Activated CD4-positive, alpha-beta T cell treated with anti-CD3 and anti-CD28 coated beads for 48 hours (primary cell): ENCODE data around the gene THAP12.
"Not testable (repeated sequence)": the region's sequence is repeated elsewhere in the genome, so short reads cannot be mapped to it uniquely, and the experiment has no call there.

Experiments
- DNase-seq: peaks from one replicate; pipeline ENCODE4 v3.0.0-alpha.2; 2020

Gene THAP12

GRCh38 chr11:76380977-76381719 lies at the start of gene THAP12, which contains the start of gene GVQW3:
THAP12 (minus strand) TSS chr11:76381132; CDS start chr11:76380836, 296 bp downstream.
GVQW3 (plus strand) TSS chr11:76381323; CDS start chr11:76381829, 506 bp downstream.
- peak; percentile 97 for DNase-seq

- no peak for DNase-seq
Measured at GRCh38 chr11:76426660-76427059, 45.7 kb upstream of the THAP12 start.

- no peak for DNase-seq
Measured at GRCh38 chr11:76424891-76425290, 44.0 kb upstream of the THAP12 start.

GRCh38 chr11:76424379-76424778 lies 43.4 kb upstream of the THAP12 start:
- peak; percentile 26 for DNase-seq

GRCh38 chr11:76419896-76420295 lies 39.0 kb upstream of the THAP12 start:
- DNase-seq: peak; percentile 18

- DNase-seq: no peak
Measured at GRCh38 chr11:76415073-76415472, 34.1 kb upstream of the THAP12 start.

- no peak for DNase-seq
Measured at GRCh38 chr11:76410851-76411357, 30.0 kb upstream of the THAP12 start.

- DNase-seq: no peak
Measured at GRCh38 chr11:76408171-76408965, 27.4 kb upstream of the THAP12 start.

GRCh38 chr11:76406359-76406758 lies 25.4 kb upstream of the THAP12 start:
- no peak for DNase-seq

GRCh38 chr11:76401484-76401883 lies 20.6 kb upstream of the THAP12 start:
- DNase-seq: not testable (repeated sequence)

GRCh38 chr11:76400967-76401366 lies 20.0 kb upstream of the THAP12 start:
- DNase-seq: no peak

GRCh38 chr11:76397383-76397782 lies 16.5 kb upstream of the THAP12 start:
- no peak for DNase-seq

- no peak for DNase-seq
Measured at GRCh38 chr11:76395296-76395695, 14.4 kb upstream of the THAP12 start.

GRCh38 chr11:76394411-76394810 lies 13.5 kb upstream of the THAP12 start:
- no peak for DNase-seq

- no peak for DNase-seq
Measured at GRCh38 chr11:76392870-76393269, 11.9 kb upstream of the THAP12 start.

- DNase-seq: no peak
Measured at GRCh38 chr11:76391811-76392475, 11.0 kb upstream of the THAP12 start.

GRCh38 chr11:76391021-76391420 lies 10.1 kb upstream of the THAP12 start:
- DNase-seq: no peak

- no peak for DNase-seq
Measured at GRCh38 chr11:76388408-76388807, 7.5 kb upstream of the THAP12 start.

GRCh38 chr11:76385903-76386302 lies 5.0 kb upstream of the THAP12 start:
- DNase-seq: no peak

- DNase-seq: no peak
Measured at GRCh38 chr11:76382209-76382608, 1.3 kb upstream of the THAP12 start.

- peak; percentile 77 for DNase-seq
Measured at GRCh38 chr11:76380159-76380976, 564 bp downstream of the THAP12 start.

- DNase-seq: no peak
Measured at GRCh38 chr11:76379807-76380158, 1.1 kb downstream of the THAP12 start.
